Epithelial cell of proximal tubule (primary cell): Measurements from ENCODE around the gene SCARB1. TPM values are rescaled to one million over a fixed set of nuclear protein-coding genes. Genes with fewer than 3 reads are reported as not detected.

Source experiments
- DNase-seq: peaks from one replicate; pipeline ENCODE4 v3.0.0-alpha.2; 2011; ENCODE audit warnings: low read depth
- H3K4me3 ChIP-seq: 2 replicates; pipeline ENCODE4 v1.5.1; 2011; ENCODE audit warnings: low read depth, mild to moderate bottlenecking, low read length
- total RNA-seq: library from RNA; depleted of rRNA; stranded (reverse); fragments of >200 nt; gene quantifications from 2 replicates; pipeline ENCODE4 v1.2.3, GENCODE V29; 2015
- TF ChIP-seq, protein P1 (sequence below): conservative IDR thresholded peaks from 2 replicates; pipeline ENCODE4 v1.5.1; 2012; ENCODE audit warnings: low read depth, mild to moderate bottlenecking, low read length

SCARB1 gene
- total RNA-seq, 1 donor from 2014 or later: 21.9 TPM

DNA sequence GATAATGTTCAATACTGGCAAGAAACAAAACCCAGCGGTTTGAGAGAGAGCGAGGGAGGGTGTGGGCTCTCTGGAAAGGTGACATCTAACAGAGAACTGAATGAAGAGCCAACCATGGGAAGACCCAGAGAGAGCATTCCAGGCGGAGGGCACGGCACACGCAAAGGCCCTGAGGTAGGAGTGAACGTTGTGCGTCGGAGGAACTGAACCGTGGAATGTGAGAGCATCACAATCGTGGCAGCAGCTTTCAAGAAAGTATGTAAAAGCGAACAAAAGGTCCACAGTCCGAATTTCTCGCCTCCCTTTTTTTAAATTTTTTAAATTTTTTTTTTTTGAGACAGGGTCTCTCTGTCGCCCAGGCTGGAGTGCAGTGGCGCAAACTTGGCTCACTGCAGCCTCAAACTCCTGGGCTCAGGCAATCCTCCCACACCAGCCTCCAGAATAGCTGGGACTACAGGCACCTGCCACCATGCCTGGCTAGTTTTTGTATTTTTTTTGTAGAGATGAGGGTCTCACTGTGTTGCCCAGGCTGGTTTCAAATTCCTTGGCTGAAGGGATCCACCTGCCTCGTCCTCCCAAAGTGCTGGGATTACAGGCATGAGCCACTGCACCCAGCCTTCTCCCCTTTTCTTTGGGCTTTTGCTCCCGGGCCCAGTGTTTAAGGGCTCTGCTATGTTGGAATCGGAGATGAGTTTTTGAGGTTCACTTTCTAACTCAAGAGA lies 15.3 kb upstream of the SCARB1 start:
- no peak overlapping the region for H3K4me3 ChIP-seq
- no peak for DNase-seq
- TF ChIP-seq, protein P1, sequence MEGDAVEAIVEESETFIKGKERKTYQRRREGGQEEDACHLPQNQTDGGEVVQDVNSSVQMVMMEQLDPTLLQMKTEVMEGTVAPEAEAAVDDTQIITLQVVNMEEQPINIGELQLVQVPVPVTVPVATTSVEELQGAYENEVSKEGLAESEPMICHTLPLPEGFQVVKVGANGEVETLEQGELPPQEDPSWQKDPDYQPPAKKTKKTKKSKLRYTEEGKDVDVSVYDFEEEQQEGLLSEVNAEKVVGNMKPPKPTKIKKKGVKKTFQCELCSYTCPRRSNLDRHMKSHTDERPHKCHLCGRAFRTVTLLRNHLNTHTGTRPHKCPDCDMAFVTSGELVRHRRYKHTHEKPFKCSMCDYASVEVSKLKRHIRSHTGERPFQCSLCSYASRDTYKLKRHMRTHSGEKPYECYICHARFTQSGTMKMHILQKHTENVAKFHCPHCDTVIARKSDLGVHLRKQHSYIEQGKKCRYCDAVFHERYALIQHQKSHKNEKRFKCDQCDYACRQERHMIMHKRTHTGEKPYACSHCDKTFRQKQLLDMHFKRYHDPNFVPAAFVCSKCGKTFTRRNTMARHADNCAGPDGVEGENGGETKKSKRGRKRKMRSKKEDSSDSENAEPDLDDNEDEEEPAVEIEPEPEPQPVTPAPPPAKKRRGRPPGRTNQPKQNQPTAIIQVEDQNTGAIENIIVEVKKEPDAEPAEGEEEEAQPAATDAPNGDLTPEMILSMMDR: no peak

DNA sequence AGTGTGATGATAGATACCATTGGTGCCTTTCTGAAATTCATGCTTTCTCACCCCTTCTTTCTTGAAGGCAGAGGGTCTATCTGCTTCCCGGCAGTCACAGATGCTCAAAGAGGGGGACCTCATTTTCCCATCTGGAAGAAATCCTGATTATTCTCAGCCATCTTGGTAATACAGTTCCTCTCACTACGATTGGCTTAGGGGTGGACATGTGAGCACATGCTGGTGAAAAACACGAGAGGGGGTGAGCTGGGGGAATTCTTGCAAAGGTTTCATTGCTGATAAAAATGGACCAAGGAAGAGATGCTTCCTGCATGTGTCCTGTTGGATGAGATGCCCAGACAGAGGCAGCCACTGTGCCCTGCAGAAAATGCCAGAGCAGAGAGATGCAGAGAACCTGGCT lies 13.8 kb upstream of the SCARB1 start:
- DNase-seq: no peak
- no peak overlapping the region for H3K4me3 ChIP-seq
- TF ChIP-seq, protein P1: no peak

GRCh38 chr12:124876171-124876570 lies 12.5 kb upstream of the SCARB1 start:
- no peak for DNase-seq
- TF ChIP-seq, protein P1: no peak
- no peak overlapping the region for H3K4me3 ChIP-seq

DNA sequence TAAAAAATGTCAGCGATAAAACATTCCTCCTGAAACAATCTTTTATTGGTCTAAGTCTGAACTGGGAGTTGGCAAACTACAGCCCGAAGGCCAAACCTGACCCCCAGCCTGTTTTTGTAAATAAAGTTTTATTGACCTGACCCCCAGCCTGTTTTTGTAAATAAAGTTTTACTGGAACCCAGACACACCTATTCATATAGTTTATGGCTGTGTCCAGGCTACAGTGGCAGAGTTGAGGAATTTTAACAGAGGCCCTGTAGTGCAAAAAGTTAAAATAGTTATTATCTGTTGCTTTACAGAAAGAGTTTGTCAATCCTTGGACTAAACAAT lies 12.1 kb upstream of the SCARB1 start:
- no peak overlapping the region for H3K4me3 ChIP-seq
- TF ChIP-seq, protein P1: no peak
- DNase-seq: no peak

DNA sequence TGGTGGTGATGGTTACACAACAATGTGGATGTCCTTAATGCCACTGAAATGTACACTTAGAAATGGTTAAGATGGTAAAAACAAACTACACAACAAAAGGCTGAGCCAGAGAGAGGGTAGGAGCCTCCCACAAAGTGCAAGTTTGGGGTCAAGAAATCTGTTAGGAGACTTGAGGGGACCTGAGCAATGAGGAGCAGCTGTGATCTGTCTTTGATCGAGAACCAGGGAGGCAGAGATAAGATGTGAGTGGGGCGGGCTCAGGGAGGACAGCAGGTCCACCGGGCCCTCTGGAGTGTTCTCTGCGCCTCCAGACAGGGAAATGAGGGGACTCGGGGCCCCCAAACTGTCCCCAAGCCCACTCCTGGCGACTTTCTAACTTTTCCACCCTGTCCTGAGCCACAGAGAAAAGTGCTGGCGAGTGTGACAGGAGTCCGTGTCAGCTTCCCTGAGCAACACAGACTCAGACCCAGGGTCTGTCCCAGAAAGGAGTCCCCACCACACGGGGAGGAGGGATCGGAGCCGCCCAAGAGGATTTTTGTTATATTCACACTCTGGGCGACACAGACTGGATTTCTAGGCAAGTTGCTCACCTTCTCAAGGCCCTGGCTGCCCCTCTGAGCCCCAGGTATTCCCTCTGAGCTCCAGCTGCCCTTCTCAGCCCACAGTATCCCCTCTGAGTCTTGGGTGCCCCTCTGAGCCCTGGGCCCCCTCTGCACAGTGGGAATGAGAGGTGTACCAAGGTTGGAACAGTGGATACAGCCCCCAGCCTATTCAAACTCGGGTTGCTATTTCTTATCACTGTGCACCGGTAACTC lies 11.5 kb upstream of the SCARB1 start:
- H3K4me3 ChIP-seq: no peak overlapping the region
- DNase-seq: no peak
- TF ChIP-seq, protein P1: no peak

GRCh38 chr12:124874188-124874587 lies 10.5 kb upstream of the SCARB1 start:
- TF ChIP-seq, protein P1: no peak
- no peak overlapping the region for H3K4me3 ChIP-seq
- no peak for DNase-seq
